HG02938 (cell line): ENCODE results near the gene MSL1.

Experiments used
- ATAC-seq: cut with Tn5 transposase; IDR thresholded peaks from one replicate; pipeline ENCODE4 v1.9.1; 2021; ENCODE audit warnings: mild to moderate bottlenecking, moderate library complexity; ENCODE audit not compliant: unreplicated experiment

The MSL1 gene

GRCh38 chr17:40121181-40122135 is at the start of gene MSL1:
Gene MSL1 (plus strand): TSS chr17:40121971. CDS start chr17:40122613, 642 bp downstream.
- ATAC-seq = peak; percentile 36

- ATAC-seq = no peak
Observed at GRCh38 chr17:40072040-40072734, 49.6 kb upstream of the MSL1 start.

- no peak for ATAC-seq
Observed at GRCh38 chr17:40072735-40073346, 48.9 kb upstream of the MSL1 start.

GRCh38 chr17:40073454-40074174 is 48.2 kb upstream of the MSL1 start:
- no peak for ATAC-seq

GRCh38 chr17:40074175-40074512 is 47.6 kb upstream of the MSL1 start:
- ATAC-seq = no peak

GRCh38 chr17:40074871-40075200 is 46.9 kb upstream of the MSL1 start:
- ATAC-seq = no peak

GRCh38 chr17:40075201-40075941 is 46.4 kb upstream of the MSL1 start:
- ATAC-seq = no peak

GRCh38 chr17:40075942-40076498 is 45.8 kb upstream of the MSL1 start:
- ATAC-seq = no peak

- ATAC-seq = no peak
Observed at GRCh38 chr17:40076591-40076990, 45.2 kb upstream of the MSL1 start.

- ATAC-seq = no peak
Observed at GRCh38 chr17:40079545-40079944, 42.2 kb upstream of the MSL1 start.

GRCh38 chr17:40084477-40084876 is 37.3 kb upstream of the MSL1 start:
- no peak for ATAC-seq

- no peak for ATAC-seq
Observed at GRCh38 chr17:40086150-40087044, 35.4 kb upstream of the MSL1 start.

GRCh38 chr17:40087049-40087794 is 34.5 kb upstream of the MSL1 start:
- ATAC-seq = no peak

GRCh38 chr17:40087903-40088718 is 33.7 kb upstream of the MSL1 start:
- no peak for ATAC-seq

GRCh38 chr17:40089077-40089895 is 32.5 kb upstream of the MSL1 start:
- ATAC-seq = no peak

GRCh38 chr17:40090237-40091119 is 31.3 kb upstream of the MSL1 start:
- no peak for ATAC-seq
